Measurements from ENCODE around the gene DPP10.

Gene DPP10

DNA sequence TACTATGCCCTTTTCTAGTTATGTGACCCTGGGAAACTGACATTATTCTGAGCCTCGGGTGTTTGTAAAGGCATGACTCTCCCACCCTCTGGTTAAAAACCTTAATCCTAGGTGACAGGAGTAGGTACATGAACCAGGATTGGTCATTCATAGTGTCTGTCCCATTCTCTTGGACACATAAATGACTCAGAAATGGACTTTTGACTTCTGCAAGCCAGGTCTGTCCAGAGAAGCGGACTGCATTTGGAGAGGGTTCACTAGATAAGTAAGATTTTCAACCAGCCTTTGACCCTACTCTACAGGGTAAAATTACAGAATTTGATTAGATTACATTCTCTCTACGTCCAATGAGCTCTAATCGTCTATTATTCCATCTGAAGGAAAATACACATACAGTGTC, 285.9 kb downstream of the DPP10 start:
- TF ChIP-seq, protein P1, sequence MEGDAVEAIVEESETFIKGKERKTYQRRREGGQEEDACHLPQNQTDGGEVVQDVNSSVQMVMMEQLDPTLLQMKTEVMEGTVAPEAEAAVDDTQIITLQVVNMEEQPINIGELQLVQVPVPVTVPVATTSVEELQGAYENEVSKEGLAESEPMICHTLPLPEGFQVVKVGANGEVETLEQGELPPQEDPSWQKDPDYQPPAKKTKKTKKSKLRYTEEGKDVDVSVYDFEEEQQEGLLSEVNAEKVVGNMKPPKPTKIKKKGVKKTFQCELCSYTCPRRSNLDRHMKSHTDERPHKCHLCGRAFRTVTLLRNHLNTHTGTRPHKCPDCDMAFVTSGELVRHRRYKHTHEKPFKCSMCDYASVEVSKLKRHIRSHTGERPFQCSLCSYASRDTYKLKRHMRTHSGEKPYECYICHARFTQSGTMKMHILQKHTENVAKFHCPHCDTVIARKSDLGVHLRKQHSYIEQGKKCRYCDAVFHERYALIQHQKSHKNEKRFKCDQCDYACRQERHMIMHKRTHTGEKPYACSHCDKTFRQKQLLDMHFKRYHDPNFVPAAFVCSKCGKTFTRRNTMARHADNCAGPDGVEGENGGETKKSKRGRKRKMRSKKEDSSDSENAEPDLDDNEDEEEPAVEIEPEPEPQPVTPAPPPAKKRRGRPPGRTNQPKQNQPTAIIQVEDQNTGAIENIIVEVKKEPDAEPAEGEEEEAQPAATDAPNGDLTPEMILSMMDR (IDR thresholded peaks at IDR 0.05) = no peak

DNA sequence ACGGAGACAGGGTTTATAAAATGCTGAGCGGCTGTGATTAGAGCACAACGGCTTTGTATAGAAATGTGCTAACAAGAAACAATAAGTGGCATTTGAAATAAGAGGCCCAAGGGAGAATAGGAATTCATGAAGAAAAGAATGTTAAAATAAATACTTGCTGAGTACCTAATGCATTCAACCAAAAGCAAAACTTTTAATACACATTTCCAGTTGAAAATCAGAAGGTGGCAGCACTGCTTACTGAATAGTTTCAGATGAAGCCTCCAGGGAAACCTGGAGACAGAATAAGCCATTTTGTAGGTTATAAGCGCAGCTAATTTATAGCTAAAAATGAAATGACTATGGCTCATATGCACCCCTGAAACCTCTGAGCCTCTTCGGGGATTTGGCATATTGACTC, 286.6 kb downstream of the DPP10 start:
- TF ChIP-seq, protein P1 (IDR thresholded peaks at IDR 0.05) = peak; percentile 56

DNA sequence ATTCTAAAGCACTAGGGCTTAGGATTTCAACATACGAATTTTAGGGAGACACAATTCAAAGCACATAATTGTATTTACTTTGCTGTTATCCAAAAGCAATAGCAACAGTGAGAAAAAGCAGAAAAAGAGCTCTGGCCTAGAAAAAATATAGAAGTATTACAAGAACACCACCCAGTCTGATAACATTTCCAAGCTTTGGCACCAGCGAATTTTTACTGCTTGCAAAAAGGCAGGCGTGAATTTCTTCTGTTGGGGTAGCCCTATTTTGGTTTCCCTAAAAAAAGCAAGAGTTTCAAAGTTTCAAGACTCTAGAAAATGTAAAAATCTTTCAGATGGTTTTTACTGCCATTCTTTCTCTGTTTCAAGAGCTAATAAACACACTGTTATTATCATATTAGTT, 292.7 kb downstream of the DPP10 start:
- TF ChIP-seq, protein P1 (IDR thresholded peaks at IDR 0.05) = no peak

DNA sequence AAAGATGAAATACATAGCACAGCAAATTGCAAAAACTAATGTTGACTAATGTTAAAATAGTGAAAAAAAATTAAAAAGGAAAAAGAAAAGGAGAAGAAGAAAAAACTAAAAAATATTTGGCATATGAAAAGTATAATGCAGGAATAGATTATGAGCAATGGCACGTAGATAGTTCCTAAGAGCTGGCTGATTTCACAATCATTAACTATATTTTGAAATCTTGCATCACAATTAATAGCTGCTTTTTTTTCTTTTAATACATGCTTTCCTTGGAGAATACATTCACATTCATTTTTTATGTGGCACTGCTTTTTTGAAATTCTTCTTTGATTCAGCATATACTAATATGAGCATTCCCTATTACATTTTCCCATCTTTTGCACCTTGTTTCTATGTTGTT, 299.8 kb downstream of the DPP10 start:
- TF ChIP-seq, protein P1 (IDR thresholded peaks at IDR 0.05) = no peak

DNA sequence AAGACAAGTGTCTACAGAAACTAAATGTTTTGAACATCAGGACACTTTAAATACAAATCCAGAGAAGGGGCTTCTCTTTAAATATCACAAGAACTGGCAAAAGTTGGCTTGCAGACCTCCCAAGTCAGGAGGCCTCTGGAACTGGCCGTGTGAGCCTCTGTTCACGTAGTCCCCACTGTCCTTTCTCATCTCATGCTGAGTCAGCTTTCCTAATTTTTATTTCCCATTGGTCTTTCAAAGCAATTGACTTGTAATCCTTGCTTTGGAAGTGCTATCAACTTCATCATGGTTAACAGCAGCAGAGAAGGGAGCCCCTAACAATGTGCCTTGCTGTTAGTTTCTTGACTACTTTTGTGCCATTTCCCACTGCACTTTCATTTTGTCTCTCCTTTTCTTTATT, 303.3 kb downstream of the DPP10 start:
- TF ChIP-seq, protein P1 (IDR thresholded peaks at IDR 0.05) = no peak

DNA sequence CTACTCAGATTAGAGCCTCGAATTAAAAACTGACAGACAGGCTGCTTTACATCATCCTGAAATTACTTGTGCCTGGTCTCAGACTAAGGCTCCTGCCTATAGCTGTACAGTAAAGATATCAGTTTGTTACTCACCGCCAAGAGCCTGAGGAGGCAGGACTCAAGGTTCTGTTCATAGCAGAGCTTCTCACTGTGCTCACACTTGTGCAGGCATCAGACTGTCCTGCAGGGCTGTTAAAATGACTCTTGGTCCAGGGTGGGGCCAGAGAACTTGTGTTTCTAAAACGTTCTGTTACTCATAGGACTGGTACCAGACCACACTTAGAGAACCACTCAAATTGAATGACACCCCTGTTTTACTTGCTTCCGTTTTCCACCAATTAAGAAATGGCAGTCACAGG, 310.0 kb downstream of the DPP10 start:
- TF ChIP-seq, protein P1 (IDR thresholded peaks at IDR 0.05) = no peak

DNA sequence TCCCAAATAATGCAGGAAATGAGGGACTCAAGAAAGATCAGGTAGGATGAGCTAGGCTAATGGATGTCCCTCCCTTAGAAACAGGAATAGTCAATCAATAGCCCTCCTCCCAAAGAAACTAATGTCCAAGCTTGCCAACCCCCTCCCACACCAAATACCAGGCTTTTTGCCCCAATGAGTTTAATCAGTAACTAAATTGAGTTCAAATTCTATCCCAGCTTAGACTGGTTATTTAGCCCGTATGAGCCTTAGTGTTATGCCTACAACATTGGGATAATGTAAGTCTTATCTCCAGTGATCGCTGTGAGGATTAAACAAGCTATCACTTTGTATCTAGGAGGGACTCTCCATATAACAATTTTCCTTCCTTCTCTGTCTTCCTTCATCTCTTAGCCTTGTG, 310.7 kb downstream of the DPP10 start:
- TF ChIP-seq, protein P1 (IDR thresholded peaks at IDR 0.05) = no peak

DNA sequence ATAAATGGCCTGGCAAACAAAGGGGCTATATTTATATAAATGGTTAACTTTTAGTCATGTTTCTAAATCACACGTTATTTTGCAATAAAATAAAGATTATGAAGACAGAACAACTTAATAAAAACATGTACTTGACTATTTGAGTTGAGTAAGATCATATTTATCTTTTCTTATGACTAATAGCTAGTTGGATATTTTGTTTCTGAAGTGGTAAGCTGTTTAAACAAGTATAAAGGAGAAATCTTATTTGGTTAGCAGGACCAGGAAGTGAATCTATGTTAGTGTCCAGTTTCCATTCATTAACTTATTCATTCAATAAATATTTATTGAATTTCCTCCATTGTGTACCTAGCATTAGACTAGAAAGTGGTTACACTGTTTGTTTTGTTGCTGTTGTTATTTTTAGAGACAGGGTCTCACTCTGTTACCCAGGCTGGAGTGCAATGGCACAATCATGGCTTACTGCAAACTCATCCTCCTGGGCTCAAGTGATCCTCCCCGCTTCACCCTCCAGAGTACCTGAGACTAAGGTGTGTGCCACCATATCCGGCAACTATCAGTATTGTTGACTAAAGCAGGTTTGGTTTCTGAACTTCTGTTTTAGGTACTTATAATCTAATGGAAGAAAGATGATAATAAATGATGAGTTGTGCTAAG, 312.6 kb downstream of the DPP10 start:
- TF ChIP-seq, protein P1 (IDR thresholded peaks at IDR 0.05) = no peak
